ENCODE measurements around the gene PTBP3. TPM values are rescaled to one million over a fixed set of nuclear protein-coding genes. Genes with fewer than 3 reads are reported as not detected.

PTBP3 gene
- total and polyA plus RNA-seq, 2 of the 4 experiments (the other 2 are of a cell fraction): 8.6 to 15.6 TPM

- Histone ChIP-seq H3K4me2 (ENCODE audit: low read depth, low read length) (no peak overlapping the region), H3K4me1 (ENCODE audit: control insufficient read depth, insufficient read depth, low read length) (no peaks in the 10 kb centered on the region), H3K18ac (ENCODE audit: low read depth, low read length) (no peak overlapping the region), H2AFZ (replicated peaks; ENCODE audit: low read length, poor library complexity) (no peak overlapping the region), H4K8ac (ENCODE audit: low read depth in 2 of 2, low read length in 2 of 2) (no peak overlapping the region), H3K79me1 (ENCODE audit: low read depth in 1 of 2, low read length in 2 of 2) (no peaks in the 10 kb centered on the region), H3K14ac (replicated peaks; ENCODE audit: low read depth, low read length) (no peak overlapping the region), H4K5ac (ENCODE audit: low read depth, low read length) (no peak overlapping the region), H2BK15ac (ENCODE audit: low read depth, low read length) (no peak overlapping the region), H3K9ac (ENCODE audit: low read depth, low read length) (no peak overlapping the region), H3K9me1 (ENCODE audit: insufficient read depth, low read length) (no peaks in the 10 kb centered on the region; the same call in 1 of the 2 replicates), H3K4ac (ENCODE audit: low read depth, low read length) (no peak overlapping the region), H4K20me1 (ENCODE audit: insufficient read depth, low read length) (no peaks in the 10 kb centered on the region), H3K27ac (ENCODE audit: insufficient read depth, low read length) (no peak overlapping the region), H2AK9ac (replicated peaks; ENCODE audit: low read depth, low read length, poor library complexity) (no peak overlapping the region), H2BK20ac (ENCODE audit: low read depth, low read length) (no peak overlapping the region), H3K4me3 (ENCODE audit: insufficient read depth, low read depth, low read length) (no peak overlapping the region), H3K27me3 (ENCODE audit: control insufficient read depth, insufficient read depth, low read length) (no peaks in the 10 kb centered on the region), H4K91ac (ENCODE audit: insufficient read depth, low read depth, low read length) (no peak overlapping the region), H3K9me3 (ENCODE audit: control insufficient read depth, insufficient read depth, low read length) (no peaks in the 10 kb centered on the region), H2BK120ac (ENCODE audit: low read depth, low read length) (no peak overlapping the region), H2BK5ac (ENCODE audit: low read depth, low read length, poor library complexity, severe bottlenecking) (no peak overlapping the region), H3K23ac (ENCODE audit: low read depth, low read length) (no peak overlapping the region), H3K36me3 (ENCODE audit: control insufficient read depth, insufficient read depth, low read length) (no peaks in the 10 kb centered on the region), H3K56ac (ENCODE audit: extremely low read depth, insufficient read depth, low read length) (no peak overlapping the region), H2AK5ac (ENCODE audit: low read depth, low read length) (no peak overlapping the region)
- no peak for TF ChIP-seq CHD1 (IDR thresholded peaks at IDR 0.05; ENCODE audit: low read depth, low read length)
- no peak for TF ChIP-seq USF2 (IDR thresholded peaks at IDR 0.05; ENCODE audit: low read depth, low read length)
- no peak for TF ChIP-seq MXI1 (IDR thresholded peaks at IDR 0.05; ENCODE audit: borderline replicate concordance, low read depth, low read length)
- TF ChIP-seq POLR2A (IDR thresholded peaks at IDR 0.05; ENCODE audit: low read depth, low read length): no peak
- TF ChIP-seq MAZ (IDR thresholded peaks at IDR 0.05; ENCODE audit: borderline replicate concordance, low read depth, low read length): no peak
- TF ChIP-seq RCOR1 (IDR thresholded peaks at IDR 0.05; ENCODE audit: insufficient replicate concordance, low read length): no peak
- TF ChIP-seq FOS (IDR thresholded peaks at IDR 0.05; ENCODE audit: low read depth, low read length): no peak
- no peak for TF ChIP-seq RAD21 (IDR thresholded peaks at IDR 0.05; ENCODE audit: low read length)
- no peak for TF ChIP-seq BHLHE40 (IDR thresholded peaks at IDR 0.05; ENCODE audit: low read depth, low read length)
- no peak for TF ChIP-seq CTCF (conservative IDR thresholded peaks at IDR 0.05; ENCODE audit: low read depth, low read length)
- TF ChIP-seq RFX5 (IDR thresholded peaks at IDR 0.05; ENCODE audit: low read depth, low read length): no peak
- TF ChIP-seq NFE2L2 (IDR thresholded peaks at IDR 0.05; ENCODE audit: low read depth, low read length): no peak
- TF ChIP-seq SMC3 (IDR thresholded peaks at IDR 0.05; ENCODE audit: low read depth, low read length): no peak
- TF ChIP-seq ELK1 (IDR thresholded peaks at IDR 0.05; ENCODE audit: borderline replicate concordance, low read depth, low read length): no peak
- no peak for TF ChIP-seq CEBPB (IDR thresholded peaks at IDR 0.05; ENCODE audit: low read depth, low read length)
- no peak for TF ChIP-seq MAFK (IDR thresholded peaks at IDR 0.05; ENCODE audit: low read depth, low read length)
- in situ Hi-C loops (cut with MboI; ENCODE audit: low sequenced_read_pairs): no loop called here
- no TSS peak for BruUV-seq (replicated peaks)
- intact Hi-C loops (cut with micrococcal nuclease): loop anchor here (10.0 kb wide), 1 partner anchor 84 kb away; no protein-coding TSS in a partner anchor
- CTCF ChIA-PET: interaction anchor here (1.3 kb wide), 1 partner anchor 11 kb away, joined by 3 read pairs; no protein-coding TSS in a partner anchor
- WGBS, 2 experiments (ENCODE audit: extremely low coverage in 2 of 2, insufficient read length in 1 of 2): no CpG with 5 or more reads among the region's 1 CpG
- dilution Hi-C loops (cut with HindIII; ENCODE audit: low sequenced_read_pairs, unreplicated experiment): no loop called here
- POLR2A ChIA-PET (ENCODE audit: unreplicated experiment): no interaction called here
- no peak for DNase-seq
- ATAC-seq (ENCODE audit: low read depth): no peak
Measured at GRCh38 chr9:112188884-112189283, 144.5 kb downstream of the PTBP3 start.

All from IMR-90 (cell line).